H1 (cell line): ENCODE measurements around the gene FA2H. TPM values are rescaled to one million over a fixed set of nuclear protein-coding genes. Genes with fewer than 3 reads are reported as not detected.

ENCODE experiments used
- CTCF ChIA-PET: fragments of 300-600 bp; sonication (Branson Sonifier 250); formaldehyde crosslinking; loops from one replicate; lab custom pipeline; 2021; ENCODE audit not compliant: partially characterized antibody; lab: Charles Lee
- POLR2A ChIA-PET: fragments of 300-600 bp; sonication (Branson Sonifier 250); formaldehyde crosslinking; loops from one replicate; lab custom pipeline; 2021; ENCODE audit warnings: inconsistent platforms; ENCODE audit not compliant: partially characterized antibody; lab: Charles Lee
- DNase-seq, 2 experiments: peaks; one replicate each; pipeline versions ENCODE4 v3.0.0 to v3.0.0-alpha.2; 2010 to 2022; ENCODE audit warnings: low spot score in 2 of 2, low read depth in 1 of 2, mixed read lengths in 1 of 2
- FAIRE-seq: peaks from 2 replicates; lab custom pipeline; 2011; peaks lifted over from hg19 to GRCh38; lab: Jason Lieb, UNC
- H2AFZ ChIP-seq: 2 replicates; pipeline ENCODE4 v1.8.1; 2012; ENCODE audit warnings: low read length, inconsistent platforms
- H2AK5ac ChIP-seq: 2 replicates; pipeline ENCODE4 v1.6.1; 2013; ENCODE audit warnings: low read depth, low read length
- H2BK120ac ChIP-seq: replicated peaks from 2 replicates; pipeline ENCODE3; 2013; ENCODE audit warnings: low read depth, low read length, inconsistent platforms
- H2BK12ac ChIP-seq: 2 replicates; pipeline ENCODE4 v1.6.1; 2013; ENCODE audit warnings: low read depth, low read length
- H2BK15ac ChIP-seq: 2 replicates; pipeline ENCODE4 v1.6.1; 2013; ENCODE audit warnings: low read length
- H2BK20ac ChIP-seq: 2 replicates; pipeline ENCODE4 v1.6.1; 2013; ENCODE audit warnings: low read length
- H2BK5ac ChIP-seq: 2 replicates; pipeline ENCODE4 v1.6.1; 2013; ENCODE audit warnings: low read depth, low read length
- H3K14ac ChIP-seq: 2 replicates; pipeline ENCODE4 v1.6.1; 2013; ENCODE audit warnings: inconsistent platforms; ENCODE audit not compliant: insufficient read length
- H3K18ac ChIP-seq: 2 replicates; pipeline ENCODE4 v1.6.1; 2013; ENCODE audit warnings: low read length; ENCODE audit errors: extremely low read depth
- H3K23ac ChIP-seq: 2 replicates; pipeline ENCODE4 v1.6.1; 2013; ENCODE audit warnings: inconsistent platforms; ENCODE audit not compliant: insufficient read length
- H3K23me2 ChIP-seq: 2 replicates; pipeline ENCODE4 v1.6.1; 2013; ENCODE audit warnings: low read depth, low read length
- H3K27ac ChIP-seq: 2 replicates; pipeline ENCODE4 v1.6.1; 2011; ENCODE audit warnings: low read depth, low read length, inconsistent platforms
- H3K27me3 ChIP-seq, 4 experiments: replicated peaks in 1 of 4; 1 replicate in 1 of 4; 2 replicates in 3 of 4; pipeline versions ENCODE4 v1.6.1 to v1.8.1; 2011 to 2013; ENCODE audit warnings: low read length in 3 of 4, mild to moderate bottlenecking in 3 of 4, inconsistent platforms in 2 of 4, mixed read lengths in 2 of 4, moderate library complexity in 1 of 4; ENCODE audit not compliant: control insufficient read depth in 3 of 4, insufficient read depth in 3 of 4; ENCODE audit errors: extremely low read depth in 1 of 4
- H3K36me3 ChIP-seq, 4 experiments: 2 replicates each; pipeline versions ENCODE4 v1.6.1 to v1.8.1; 2011 to 2013; ENCODE audit warnings: mild to moderate bottlenecking in 4 of 4, low read length in 3 of 4, moderate library complexity in 2 of 4, control low read depth in 1 of 4, inconsistent platforms in 1 of 4; ENCODE audit not compliant: insufficient read depth in 4 of 4, control insufficient read depth in 2 of 4
- H3K4ac ChIP-seq: replicated peaks from 2 replicates; pipeline ENCODE3; 2013; ENCODE audit warnings: low read length, low read depth, mixed read lengths, inconsistent platforms; ENCODE audit not compliant: insufficient read length
- H3K4me1 ChIP-seq, 4 experiments: replicated peaks in 1 of 4; 1 replicate in 1 of 4; 2 replicates in 3 of 4; pipeline versions ENCODE4 v1.6.1 to v1.8.1; 2011 to 2013; ENCODE audit warnings: low read length in 3 of 4, inconsistent platforms in 2 of 4, mixed read lengths in 1 of 4; ENCODE audit not compliant: insufficient read depth in 4 of 4, control insufficient read depth in 3 of 4
- H3K4me2 ChIP-seq, 2 experiments: 2 replicates each; pipeline versions ENCODE4 v1.6.1 to v1.8.1; 2011 to 2013; ENCODE audit warnings: low read depth in 2 of 2, low read length in 2 of 2, control low read depth in 1 of 2, inconsistent platforms in 1 of 2, mild to moderate bottlenecking in 1 of 2; ENCODE audit not compliant: insufficient read depth in 1 of 2
- H3K4me3 ChIP-seq, 4 experiments: fragments of 200-600, 300-600 bp in 1 of 4; sonication (generic), shearing (Covaris generic), sonication (Bioruptor Twin) in 1 of 4; 2 replicates each; pipeline versions ENCODE4 v1.5.1 to v1.8.1; 2011 to 2016; ENCODE audit warnings: low read length in 4 of 4, low read depth in 3 of 4, control low read depth in 2 of 4, inconsistent platforms in 2 of 4, mild to moderate bottlenecking in 2 of 4, mixed read lengths in 1 of 4, moderate library complexity in 1 of 4; ENCODE audit not compliant: insufficient read depth in 2 of 4; ENCODE audit errors: extremely low read depth in 1 of 4
- H3K56ac ChIP-seq: replicated peaks from 2 replicates; pipeline ENCODE3; 2013; ENCODE audit warnings: low read depth, mild to moderate bottlenecking, mixed read lengths, low read length, inconsistent platforms; ENCODE audit not compliant: insufficient read length
- H3K79me1 ChIP-seq: 2 replicates; pipeline ENCODE4 v1.6.1; 2013; ENCODE audit warnings: low read depth, low read length, control low read depth
- H3K79me2 ChIP-seq, 2 experiments: 2 replicates each; pipeline versions ENCODE4 v1.6.1 to v1.8.1; 2012 to 2013; ENCODE audit warnings: low read length in 2 of 2, mild to moderate bottlenecking in 2 of 2, inconsistent platforms in 1 of 2; ENCODE audit not compliant: insufficient read depth in 2 of 2, control insufficient read depth in 1 of 2
- H3K9ac ChIP-seq, 4 experiments: replicated peaks in 1 of 4; 1 replicate in 1 of 4; 2 replicates in 3 of 4; pipeline versions ENCODE4 v1.6.1 to v1.8.1; 2011 to 2013; ENCODE audit warnings: low read depth in 3 of 4, low read length in 3 of 4, control low read depth in 2 of 4, mild to moderate bottlenecking in 2 of 4, moderate library complexity in 2 of 4, inconsistent platforms in 1 of 4; ENCODE audit errors: extremely low read depth in 1 of 4
- H3K9me3 ChIP-seq, 2 experiments: 2 replicates each; pipeline versions ENCODE4 v1.6.1 to v1.8.1; 2012 to 2013; ENCODE audit warnings: mild to moderate bottlenecking in 2 of 2, moderate library complexity in 2 of 2, control low read depth in 1 of 2, inconsistent platforms in 1 of 2, low read depth in 1 of 2, low read length in 1 of 2, mixed read lengths in 1 of 2; ENCODE audit not compliant: insufficient read depth in 2 of 2
- H4K20me1 ChIP-seq, 2 experiments: replicated peaks in 1 of 2; 2 replicates each; pipeline versions ENCODE3 to v1.8.1; 2011 to 2013; ENCODE audit warnings: inconsistent platforms in 2 of 2, low read length in 2 of 2, mild to moderate bottlenecking in 1 of 2; ENCODE audit not compliant: insufficient read depth in 2 of 2, control insufficient read depth in 1 of 2
- H4K5ac ChIP-seq: 2 replicates; pipeline ENCODE4 v1.6.1; 2013; ENCODE audit warnings: low read length, low read depth, mixed read lengths, inconsistent platforms; ENCODE audit not compliant: insufficient read length
- H4K8ac ChIP-seq: 2 replicates; pipeline ENCODE4 v1.8.0; 2013; ENCODE audit warnings: mild to moderate bottlenecking, moderate library complexity, low read length, inconsistent platforms; ENCODE audit not compliant: insufficient read depth; ENCODE audit errors: extremely low read depth
- H4K91ac ChIP-seq: replicated peaks from 2 replicates; pipeline ENCODE3; 2013; ENCODE audit warnings: low read length, mixed read lengths, inconsistent platforms; ENCODE audit not compliant: insufficient read length
- CBX5 ChIP-seq: fragments of 300-800, 300-1000 bp; sonication (generic); IDR thresholded peaks from 2 replicates; pipeline ENCODE4 v1.7.1; 2016; ENCODE audit warnings: antibody characterized with exemption, low read length, low read depth
- CBX8 ChIP-seq: fragments of 300-800, 300-1000 bp; sonication (generic); IDR thresholded peaks from 2 replicates; pipeline ENCODE4 v1.7.1; 2016; ENCODE audit warnings: low read depth, low read length, borderline replicate concordance
- MAX ChIP-seq: IDR thresholded peaks from 2 replicates; pipeline ENCODE4 v1.6.1; 2012; ENCODE audit warnings: inconsistent platforms
- SRF ChIP-seq: IDR thresholded peaks from 2 replicates; pipeline ENCODE4 v1.6.1; 2011; ENCODE audit warnings: mild to moderate bottlenecking, low read depth, low read length, moderate library complexity
- TAF1 ChIP-seq: IDR thresholded peaks from 2 replicates; pipeline ENCODE4 v1.6.1; 2011; ENCODE audit warnings: mild to moderate bottlenecking, low read depth, low read length
- WGBS, 2 experiments: shearing (Covaris generic) in 1 of 2; methylation state at CpG; one replicate each; pipeline versions ENCODE4 v1.1.6 to v1.1.7; 2013 to 2015; ENCODE audit warnings: low lambda C conversion rate in 2 of 2, mixed read lengths in 2 of 2, inconsistent platforms in 1 of 2, low coverage in 1 of 2, missing lambda C conversion rate in 1 of 2; ENCODE audit not compliant: insufficient replicate concordance in 2 of 2, insufficient coverage in 1 of 2, insufficient read length in 1 of 2; ENCODE audit errors: extremely low coverage in 1 of 2, missing lambda C conversion rate in 1 of 2; 5-methylcytosine and 5-hydroxymethylcytosine counted together
- polyA plus RNA-seq, 7 experiments: library from polyadenylated mRNA; depleted of rRNA in 3 of 7; stranded (reverse) in 5 of 7; unstranded in 2 of 7; fragments of >200 nt in 5 of 7; fragments of 200-250 nt in 2 of 7; gene quantifications; 1 replicate in 5 of 7; 2 replicates in 1 of 7; 4 replicates in 1 of 7; pipeline versions ENCODE4 v1.2.1 to v1.2.3, GENCODE V29; 2011 to 2013; ENCODE audit warnings: missing spikeins in 2 of 7, mixed read lengths in 2 of 7
- total RNA-seq: library from RNA; stranded (reverse); fragmentation: NEBNext Ultra II Directional; extraction: Animal tissue kit (Norgen Biotek cat#: 25700); gene quantifications from 2 replicates; pipeline ENCODE4 v1.2.1, GENCODE V29; 2021

FA2H gene
- total and polyA plus RNA-seq, 2 of the 8 experiments (the other 6 are each of a cell fraction or from before 2014, with no cell fraction given) = 2.1 to 2.5 TPM

DNA sequence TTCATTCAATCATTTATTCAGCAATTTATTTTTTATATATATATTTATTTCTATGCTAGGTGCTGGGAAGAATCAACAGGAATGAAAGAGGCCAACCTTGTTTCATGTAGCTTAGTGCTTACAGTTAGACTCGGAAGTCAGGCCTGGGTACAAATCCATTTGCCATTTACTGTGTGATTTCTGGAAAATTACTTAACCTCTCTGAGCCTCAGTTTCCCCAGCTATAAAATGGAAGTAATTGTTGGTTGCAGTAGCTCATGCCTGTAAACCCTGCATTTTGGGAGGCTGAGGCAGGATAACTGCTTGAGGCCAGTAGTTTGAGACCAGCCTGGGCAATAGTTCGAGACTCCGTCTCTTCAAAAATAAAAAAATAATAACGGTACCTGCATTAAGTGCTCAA, 46.7 kb downstream of the FA2H start:
- TF ChIP-seq CBX8 (no peak), CBX5 (no peak), MAX (no peak), SRF (no peak), TAF1 (no peak)
- POLR2A ChIA-PET = no interaction called here

More for the DNA sequence above, 46.7 kb downstream of the FA2H start:
- H3K27me3 ChIP-seq = 0 out of 7 replicates have a peak, but pooled peaks cover 0 to 2% (median 0%) of the 10 kb centered on the region in 4 experiments
- H3K23me2 ChIP-seq = no peaks in the 10 kb centered on the region
- no peak overlapping the region for H4K5ac ChIP-seq
- H2BK15ac ChIP-seq = no peak overlapping the region
- no peak for DNase-seq
- H2BK12ac ChIP-seq = no peak overlapping the region
- H3K14ac ChIP-seq = no peak overlapping the region
- H2BK20ac ChIP-seq = no peak overlapping the region
- CTCF ChIA-PET = interaction anchor here (1.2 to 32.9 kb wide), 14 partner anchors 8 to 133 kb away, joined by 3 to 576 read pairs (median 24); partner anchors contain the start of gene MLKL
- no peak overlapping the region for H2AFZ ChIP-seq
- H3K4me2 ChIP-seq = no peak overlapping the region
- no peaks in the 10 kb centered on the region for H4K20me1 ChIP-seq
- H3K9ac ChIP-seq = no peak overlapping the region
- no peak overlapping the region for H2AK5ac ChIP-seq
- no peak overlapping the region for H3K4ac ChIP-seq
- FAIRE-seq = no peak
- WGBS, 2 experiments = 95% methylated on average over 4 of the region's 4 CpGs; no CpG with 5 or more reads in 1 of the 2 experiments
- H4K8ac ChIP-seq = no peak overlapping the region
- no peak overlapping the region for H3K23ac ChIP-seq
- H3K36me3 ChIP-seq = no peaks in the 10 kb centered on the region
- H3K79me1 ChIP-seq = no peaks in the 10 kb centered on the region
- H3K27ac ChIP-seq = no peak overlapping the region
- H2BK5ac ChIP-seq = no peak overlapping the region
- no peak overlapping the region for H3K4me3 ChIP-seq
- peaks cover 8 to 12% of the 10 kb centered on the region in 2 experiments for H3K9me3 ChIP-seq
- H3K18ac ChIP-seq = no peak overlapping the region
- H3K79me2 ChIP-seq = no peaks in the 10 kb centered on the region
- H2BK120ac ChIP-seq = no peak overlapping the region
- peaks cover 2 to 10% (median 5%) of the 10 kb centered on the region in 4 experiments; a peak in 5 of 7 replicates for H3K4me1 ChIP-seq
- H3K56ac ChIP-seq = no peak overlapping the region
- no peak overlapping the region for H4K91ac ChIP-seq
